ENCODE results near the gene FOXN1.

Gene FOXN1

DNA sequence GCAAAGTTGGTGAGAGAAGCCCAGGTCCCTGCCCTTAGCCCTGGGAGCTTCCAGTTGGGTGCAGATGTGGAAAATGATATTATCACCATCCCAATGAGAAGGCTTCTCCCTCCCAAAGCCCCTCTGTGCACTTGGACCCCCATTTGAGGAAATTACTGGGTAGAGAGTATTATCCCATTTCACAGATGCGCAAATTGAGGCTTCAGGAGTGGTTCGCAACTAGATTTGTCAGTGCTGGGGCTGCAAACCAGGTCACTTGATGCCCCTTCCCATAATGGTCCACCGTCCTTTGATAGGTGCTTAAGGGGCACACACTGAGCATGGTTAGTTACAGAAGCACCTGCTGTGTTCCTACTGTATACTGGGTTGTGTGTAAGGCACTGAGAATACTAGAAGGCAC is 14.3 kb upstream of the FOXN1 start:
- peaks cover 2% of the 10 kb centered on the region for H3K9me3 ChIP-seq (ENCODE audit: insufficient read depth, low read depth, low read length)
- no peak for DNase-seq
- no peak overlapping the region for H3K23ac ChIP-seq (ENCODE audit: low read length)
- no peak overlapping the region for H3K27ac ChIP-seq (ENCODE audit: low read depth, low read length)
- H3K79me2 ChIP-seq (ENCODE audit: control insufficient read depth, insufficient read depth, low read length, poor library complexity): no peaks in the 10 kb centered on the region
- H3K4ac ChIP-seq (ENCODE audit: low read depth, low read length): no peak overlapping the region
- H2AK5ac ChIP-seq (ENCODE audit: low read length): no peak overlapping the region
- H2BK120ac ChIP-seq (ENCODE audit: insufficient read depth, low read length, poor library complexity): no peak overlapping the region
- WGBS (ENCODE audit: extremely low coverage, insufficient coverage, insufficient read length): no CpG with 5 or more reads among the region's 3 CpGs
- no peak overlapping the region for H4K91ac ChIP-seq (ENCODE audit: low read depth, low read length)
- H3K14ac ChIP-seq (ENCODE audit: low read length): no peak overlapping the region
- H4K8ac ChIP-seq (ENCODE audit: low read depth, low read length): no peak overlapping the region
- no peak overlapping the region for H4K12ac ChIP-seq (ENCODE audit: low read depth, low read length)
- H3K36me3 ChIP-seq (ENCODE audit: control insufficient read depth in 1 of 2, insufficient read depth in 2 of 2, low read length in 2 of 2): no peaks in the 10 kb centered on the region
- no peak overlapping the region for H2BK5ac ChIP-seq (ENCODE audit: low read depth, low read length, poor library complexity)
- no peak overlapping the region for H3K4me3 ChIP-seq (ENCODE audit: low read depth, low read length)
- no peak overlapping the region for H3K18ac ChIP-seq (ENCODE audit: low read length)
- H3K9ac ChIP-seq (ENCODE audit: low read length): no peak overlapping the region
- no peak overlapping the region for H2BK12ac ChIP-seq (ENCODE audit: low read length)
- no peak overlapping the region for H2AFZ ChIP-seq (ENCODE audit: insufficient read depth, low read length, poor library complexity)
- H3K79me1 ChIP-seq (ENCODE audit: low read length): no peaks in the 10 kb centered on the region
- no peak overlapping the region for H3K4me2 ChIP-seq (ENCODE audit: low read length)
- no peaks in the 10 kb centered on the region for H3K4me1 ChIP-seq (ENCODE audit: control insufficient read depth in 1 of 2, insufficient read depth in 2 of 2, low read length in 2 of 2)
- H3K27me3 ChIP-seq (ENCODE audit: insufficient read depth, low read length): no peaks in the 10 kb centered on the region

- no peak overlapping the region for H3K4ac ChIP-seq (ENCODE audit: low read depth, low read length)
- H4K91ac ChIP-seq (ENCODE audit: low read depth, low read length): no peak overlapping the region
- H3K4me3 ChIP-seq (ENCODE audit: low read depth, low read length): no peak overlapping the region
- no peak overlapping the region for H2AK5ac ChIP-seq (ENCODE audit: low read length)
- H2BK12ac ChIP-seq (ENCODE audit: low read length): no peak overlapping the region
- H2BK120ac ChIP-seq (ENCODE audit: insufficient read depth, low read length, poor library complexity): no peak overlapping the region
- H3K79me2 ChIP-seq (ENCODE audit: control insufficient read depth, insufficient read depth, low read length, poor library complexity): no peaks in the 10 kb centered on the region
- H3K36me3 ChIP-seq (ENCODE audit: control insufficient read depth in 1 of 2, insufficient read depth in 2 of 2, low read length in 2 of 2): no peaks in the 10 kb centered on the region
- no peak overlapping the region for H3K18ac ChIP-seq (ENCODE audit: low read length)
- H3K9me3 ChIP-seq (ENCODE audit: insufficient read depth, low read depth, low read length): peaks cover 2% of the 10 kb centered on the region
- no peak overlapping the region for H3K9ac ChIP-seq (ENCODE audit: low read length)
- no CpG with 5 or more reads among the region's 4 CpGs for WGBS (ENCODE audit: extremely low coverage, insufficient coverage, insufficient read length)
- no peak overlapping the region for H3K4me2 ChIP-seq (ENCODE audit: low read length)
- H3K79me1 ChIP-seq (ENCODE audit: low read length): no peaks in the 10 kb centered on the region
- H3K14ac ChIP-seq (ENCODE audit: low read length): no peak overlapping the region
- H3K4me1 ChIP-seq (ENCODE audit: control insufficient read depth in 1 of 2, insufficient read depth in 2 of 2, low read length in 2 of 2): no peaks in the 10 kb centered on the region
- H3K27me3 ChIP-seq (ENCODE audit: insufficient read depth, low read length): no peaks in the 10 kb centered on the region
- no peak overlapping the region for H4K8ac ChIP-seq (ENCODE audit: low read depth, low read length)
- DNase-seq: no peak
- no peak overlapping the region for H2BK5ac ChIP-seq (ENCODE audit: low read depth, low read length, poor library complexity)
- no peak overlapping the region for H3K23ac ChIP-seq (ENCODE audit: low read length)
- no peak overlapping the region for H2AFZ ChIP-seq (ENCODE audit: insufficient read depth, low read length, poor library complexity)
- no peak overlapping the region for H4K12ac ChIP-seq (ENCODE audit: low read depth, low read length)
- no peak overlapping the region for H3K27ac ChIP-seq (ENCODE audit: low read depth, low read length)
Observed at GRCh38 chr17:28492352-28493310, 13.5 kb upstream of the FOXN1 start.

DNA sequence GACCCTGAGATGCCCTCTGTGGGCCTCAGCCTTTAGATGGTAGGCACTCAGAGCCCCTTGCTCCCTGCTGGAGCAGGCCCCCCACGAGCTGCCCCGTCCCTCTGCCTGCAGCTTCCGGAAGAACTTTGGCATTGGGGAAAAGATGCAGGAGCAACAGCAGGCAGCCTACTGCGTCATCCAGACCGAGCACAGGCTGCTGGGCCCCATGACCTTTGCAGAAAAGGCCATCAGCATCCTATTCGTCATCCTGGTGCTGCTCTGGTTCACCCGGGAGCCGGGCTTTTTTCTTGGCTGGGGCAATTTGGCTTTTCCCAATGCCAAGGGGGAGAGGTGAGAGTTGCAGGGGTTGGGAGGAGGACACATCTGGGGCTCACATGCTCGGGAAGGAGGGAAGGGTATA is 12.7 kb upstream of the FOXN1 start:
- no peak overlapping the region for H4K91ac ChIP-seq (ENCODE audit: low read depth, low read length)
- no peak overlapping the region for H4K12ac ChIP-seq (ENCODE audit: low read depth, low read length)
- no peak overlapping the region for H3K14ac ChIP-seq (ENCODE audit: low read length)
- no peak overlapping the region for H3K18ac ChIP-seq (ENCODE audit: low read length)
- WGBS (ENCODE audit: extremely low coverage, insufficient coverage, insufficient read length): no CpG with 5 or more reads among the region's 9 CpGs
- peaks cover 2% of the 10 kb centered on the region for H3K9me3 ChIP-seq (ENCODE audit: insufficient read depth, low read depth, low read length)
- no peak overlapping the region for H2AFZ ChIP-seq (ENCODE audit: insufficient read depth, low read length, poor library complexity)
- H3K23ac ChIP-seq (ENCODE audit: low read length): no peak overlapping the region
- no peak overlapping the region for H2BK120ac ChIP-seq (ENCODE audit: insufficient read depth, low read length, poor library complexity)
- no peaks in the 10 kb centered on the region for H3K36me3 ChIP-seq (ENCODE audit: control insufficient read depth in 1 of 2, insufficient read depth in 2 of 2, low read length in 2 of 2)
- no peaks in the 10 kb centered on the region for H3K27me3 ChIP-seq (ENCODE audit: insufficient read depth, low read length)
- no peak for DNase-seq
- no peak overlapping the region for H3K27ac ChIP-seq (ENCODE audit: low read depth, low read length)
- no peak overlapping the region for H3K4me3 ChIP-seq (ENCODE audit: low read depth, low read length)
- H3K4ac ChIP-seq (ENCODE audit: low read depth, low read length): no peak overlapping the region
- H3K4me1 ChIP-seq (ENCODE audit: control insufficient read depth in 1 of 2, insufficient read depth in 2 of 2, low read length in 2 of 2): peaks cover 3 to 5% of the 10 kb centered on the region in 2 experiments
- H2BK12ac ChIP-seq (ENCODE audit: low read length): no peak overlapping the region
- H3K79me1 ChIP-seq (ENCODE audit: low read length): no peaks in the 10 kb centered on the region
- no peak overlapping the region for H2BK5ac ChIP-seq (ENCODE audit: low read depth, low read length, poor library complexity)
- no peak overlapping the region for H3K4me2 ChIP-seq (ENCODE audit: low read length)
- no peak overlapping the region for H3K9ac ChIP-seq (ENCODE audit: low read length)
- H3K79me2 ChIP-seq (ENCODE audit: control insufficient read depth, insufficient read depth, low read length, poor library complexity): no peaks in the 10 kb centered on the region
- no peak overlapping the region for H2AK5ac ChIP-seq (ENCODE audit: low read length)
- H4K8ac ChIP-seq (ENCODE audit: low read depth, low read length): no peak overlapping the region

DNA sequence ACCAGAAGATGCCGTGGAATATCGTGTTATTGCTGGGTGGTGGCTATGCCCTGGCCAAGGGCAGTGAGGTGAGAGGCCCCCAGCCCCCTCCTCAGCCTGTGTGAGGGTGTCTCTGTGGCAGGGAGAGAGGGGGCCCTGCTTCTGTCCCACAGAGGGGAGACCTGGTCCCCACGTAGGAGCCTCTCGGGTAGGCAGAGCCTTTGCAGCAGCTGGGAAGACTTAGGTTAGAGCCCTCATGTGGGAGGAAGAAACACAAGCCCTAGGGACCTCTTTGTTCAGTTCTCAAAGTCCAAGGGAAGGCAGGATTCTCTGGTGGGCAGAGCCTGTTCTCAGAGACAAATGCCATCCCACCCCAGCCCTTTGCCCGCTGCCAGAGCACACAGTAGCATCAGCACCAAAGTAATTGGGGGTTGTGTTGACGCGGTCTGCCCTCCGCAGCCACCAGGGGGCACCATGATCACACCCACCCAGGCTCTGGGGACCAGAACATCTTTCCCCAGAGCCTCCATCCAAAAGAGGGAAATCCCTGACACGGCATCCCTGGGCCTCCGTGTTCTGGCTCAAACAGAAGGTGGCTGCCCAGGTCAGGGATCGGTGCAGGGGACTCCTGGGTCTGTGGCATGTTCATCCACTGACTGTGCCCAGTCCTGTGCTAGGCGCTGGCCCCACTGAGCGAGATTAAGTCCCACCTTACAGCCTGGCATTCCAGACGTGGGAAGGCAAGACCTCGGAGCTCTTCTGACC is 11.5 kb upstream of the FOXN1 start:
- DNase-seq: peak; percentile 42 to 77
- Histone ChIP-seq H3K4me2 (ENCODE audit: low read length) (no peak overlapping the region), H4K12ac (ENCODE audit: low read depth, low read length) (no peak overlapping the region), H4K8ac (ENCODE audit: low read depth, low read length) (no peak overlapping the region), H3K79me1 (ENCODE audit: low read length) (no peaks in the 10 kb centered on the region), H3K4me1 (ENCODE audit: control insufficient read depth in 1 of 2, insufficient read depth in 2 of 2, low read length in 2 of 2) (peaks cover 3 to 5% of the 10 kb centered on the region in 2 experiments), H3K4ac (ENCODE audit: low read depth, low read length) (no peak overlapping the region), H3K9me3 (ENCODE audit: insufficient read depth, low read depth, low read length) (peaks cover 2% of the 10 kb centered on the region), H3K23ac (ENCODE audit: low read length) (no peak overlapping the region), H2BK5ac (ENCODE audit: low read depth, low read length, poor library complexity) (no peak overlapping the region), H2AK5ac (ENCODE audit: low read length) (no peak overlapping the region), H2BK120ac (ENCODE audit: insufficient read depth, low read length, poor library complexity) (no peak overlapping the region), H3K79me2 (ENCODE audit: control insufficient read depth, insufficient read depth, low read length, poor library complexity) (no peaks in the 10 kb centered on the region), H4K91ac (ENCODE audit: low read depth, low read length) (no peak overlapping the region), H3K4me3 (ENCODE audit: low read depth, low read length) (no peak overlapping the region), H2AFZ (ENCODE audit: insufficient read depth, low read length, poor library complexity) (no peak overlapping the region), H3K36me3 (ENCODE audit: control insufficient read depth in 1 of 2, insufficient read depth in 2 of 2, low read length in 2 of 2) (no peaks in the 10 kb centered on the region), H2BK12ac (ENCODE audit: low read length) (no peak overlapping the region), H3K18ac (ENCODE audit: low read length) (no peak overlapping the region), H3K27ac (ENCODE audit: low read depth, low read length) (no peak overlapping the region), H3K27me3 (ENCODE audit: insufficient read depth, low read length) (no peaks in the 10 kb centered on the region), H3K9ac (ENCODE audit: low read length) (no peak overlapping the region), H3K14ac (ENCODE audit: low read length) (no peak overlapping the region)
- no CpG with 5 or more reads among the region's 15 CpGs for WGBS (ENCODE audit: extremely low coverage, insufficient coverage, insufficient read length)

All from trophoblast cell (in vitro differentiated cells and primary cell).